H1 (cell line): Measurements from ENCODE around the gene TMEM138. TPM values are rescaled to one million over a fixed set of nuclear protein-coding genes. Genes with fewer than 3 reads are reported as not detected.

Experiments
- BRCA1 ChIP-seq: IDR thresholded peaks from 2 replicates; pipeline ENCODE4 v1.6.1; 2012; ENCODE audit warnings: low read depth, low read length, improper control_type of control experiment
- JUN ChIP-seq: IDR thresholded peaks from 2 replicates; pipeline ENCODE4 v1.6.1; 2011; ENCODE audit warnings: low read depth, mild to moderate bottlenecking, improper control_type of control experiment, low read length
- MAFK ChIP-seq: IDR thresholded peaks from 2 replicates; pipeline ENCODE4 v1.6.1; 2012; ENCODE audit warnings: low read depth, mild to moderate bottlenecking, improper control_type of control experiment, low read length
- NANOG ChIP-seq: IDR thresholded peaks from 2 replicates; pipeline ENCODE4 v1.6.1; 2011; ENCODE audit warnings: low read length, low read depth, mild to moderate bottlenecking, inconsistent platforms; ENCODE audit not compliant: insufficient read depth, poor library complexity, severe bottlenecking
- RAD21 ChIP-seq, 2 experiments: IDR thresholded peaks in 1 of 2; conservative IDR thresholded peaks in 1 of 2; 2 replicates each; pipeline ENCODE4 v1.6.1; 2011; ENCODE audit warnings: low read depth in 2 of 2, low read length in 2 of 2, improper control_type of control experiment in 1 of 2, inconsistent platforms in 1 of 2, mild to moderate bottlenecking in 1 of 2, moderate library complexity in 1 of 2
- SIRT6 ChIP-seq: IDR thresholded peaks from one replicate; pipeline ENCODE4 v1.7.1; 2012; ENCODE audit warnings: low read length, inconsistent platforms
- SRF ChIP-seq: IDR thresholded peaks from 2 replicates; pipeline ENCODE4 v1.6.1; 2011; ENCODE audit warnings: mild to moderate bottlenecking, low read depth, low read length, moderate library complexity
- polyA plus RNA-seq, 7 experiments: library from polyadenylated mRNA; depleted of rRNA in 3 of 7; stranded (reverse) in 5 of 7; unstranded in 2 of 7; fragments of >200 nt in 5 of 7; fragments of 200-250 nt in 2 of 7; gene quantifications; 1 replicate in 5 of 7; 2 replicates in 1 of 7; 4 replicates in 1 of 7; pipeline versions ENCODE4 v1.2.1 to v1.2.3, GENCODE V29; 2011 to 2013; ENCODE audit warnings: missing spikeins in 2 of 7, mixed read lengths in 2 of 7
- total RNA-seq: library from RNA; stranded (reverse); fragmentation: NEBNext Ultra II Directional; extraction: Animal tissue kit (Norgen Biotek cat#: 25700); gene quantifications from 2 replicates; pipeline ENCODE4 v1.2.1, GENCODE V29; 2021

The TMEM138 gene
- total and polyA plus RNA-seq, 2 of the 8 experiments (the other 6 are each of a cell fraction or from before 2014, with no cell fraction given): 32.9 to 59.0 TPM

GRCh38 chr11:61335355-61335710, 26.8 kb upstream of the TMEM138 start (continued):
- TF ChIP-seq SIRT6 (no peak), JUN (no peak), SRF (no peak), NANOG (no peak), MAFK (no peak), BRCA1 (no peak), RAD21 (IDR thresholded peaks at IDR 0.05 in 1 of 2, conservative IDR thresholded peaks at IDR 0.05 in 1 of 2; ENCODE audit: low read depth in 2 of 2, low read length in 2 of 2) (no peak)
